Measurements from ENCODE around the gene UBR4. TPM values are rescaled to one million over a fixed set of nuclear protein-coding genes. Genes with fewer than 3 reads are reported as not detected.

Gene UBR4
- polyA plus RNA-seq, 1 experiment, result 80.0 TPM

GRCh38 chr1:19157653-19158052, 52.4 kb downstream of the UBR4 start:
- Histone ChIP-seq H3K27me3 (ENCODE audit: control insufficient read depth, insufficient read depth, low read length) (no peaks in the 10 kb centered on the region), H3K4me3 (ENCODE audit: low read depth, low read length) (no peak overlapping the region), H3K36me3 (ENCODE audit: control insufficient read depth, insufficient read depth, low read length) (peaks cover 50% of the 10 kb centered on the region)
- ChIA-PET POLR2A (no interaction called here), CTCF (interaction anchor here (0.6 kb wide), 1 partner anchor 52 kb away, joined by 3 read pairs; no protein-coding TSS in a partner anchor)
- no peak for DNase-seq (ENCODE audit: low read depth)
- TF ChIP-seq CTCF (IDR thresholded peaks at IDR 0.05; ENCODE audit: insufficient read depth, low read depth, low read length), result no peak

GRCh38 chr1:19156676-19157075, 53.4 kb downstream of the UBR4 start:
- ChIA-PET CTCF (interaction anchor here (0.9 kb wide), 1 partner anchor 8 kb away, joined by 3 read pairs; no protein-coding TSS in a partner anchor), POLR2A (no interaction called here)
- no peak for TF ChIP-seq CTCF (IDR thresholded peaks at IDR 0.05; ENCODE audit: insufficient read depth, low read depth, low read length)
- Histone ChIP-seq H3K4me3 (ENCODE audit: low read depth, low read length) (no peak overlapping the region), H3K27me3 (ENCODE audit: control insufficient read depth, insufficient read depth, low read length) (no peaks in the 10 kb centered on the region), H3K36me3 (ENCODE audit: control insufficient read depth, insufficient read depth, low read length) (peaks cover 47% of the 10 kb centered on the region)
- no peak for DNase-seq (ENCODE audit: low read depth)

DNA sequence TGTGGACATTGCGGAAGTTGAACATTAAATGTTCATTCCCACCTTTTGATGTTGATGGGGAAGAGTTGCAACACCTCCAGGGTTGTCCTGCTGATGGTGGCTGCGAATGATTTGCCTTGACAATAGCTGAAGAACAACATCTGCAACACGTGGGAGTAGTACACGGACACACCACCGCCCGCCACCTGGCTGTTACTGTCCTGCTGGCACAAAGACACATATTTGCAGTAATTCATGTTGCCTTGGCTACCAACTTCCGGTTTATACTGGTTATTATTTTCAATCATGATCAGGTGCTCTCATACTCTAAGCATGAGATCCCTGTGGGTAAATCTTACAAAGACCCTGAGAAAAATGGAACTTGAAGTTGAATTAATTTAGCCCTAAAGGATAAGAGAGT, 55.2 kb downstream of the UBR4 start:
- Histone ChIP-seq H3K27me3 (ENCODE audit: control insufficient read depth, insufficient read depth, low read length) (no peaks in the 10 kb centered on the region), H3K4me3 (ENCODE audit: low read depth, low read length) (no peak overlapping the region), H3K36me3 (ENCODE audit: control insufficient read depth, insufficient read depth, low read length) (peaks cover 49% of the 10 kb centered on the region)
- CTCF ChIA-PET, result no interaction called here
- POLR2A ChIA-PET, result no interaction called here
- no peak for TF ChIP-seq CTCF (IDR thresholded peaks at IDR 0.05; ENCODE audit: insufficient read depth, low read depth, low read length)
- DNase-seq (ENCODE audit: low read depth), result no peak

DNA sequence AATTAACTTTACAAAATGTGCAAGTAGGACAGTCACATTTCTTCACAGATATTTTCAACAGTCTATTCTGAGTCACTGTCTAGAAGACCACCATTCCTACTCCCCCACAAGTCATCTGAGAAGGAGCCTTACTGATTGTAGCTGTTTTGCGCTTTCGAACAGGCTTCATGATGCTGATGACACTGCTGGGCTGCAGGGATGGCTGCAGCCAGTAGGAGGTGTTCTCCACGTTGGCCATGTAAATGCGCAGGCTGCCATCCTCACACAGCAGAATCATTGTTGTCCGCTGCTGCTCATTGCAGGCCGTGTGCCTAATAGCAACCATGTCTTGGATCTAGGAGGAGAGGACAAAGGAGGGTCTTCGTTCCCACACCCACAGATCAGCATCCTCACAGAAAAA, 56.9 kb downstream of the UBR4 start:
- Histone ChIP-seq H3K27me3 (ENCODE audit: control insufficient read depth, insufficient read depth, low read length) (no peaks in the 10 kb centered on the region), H3K4me3 (ENCODE audit: low read depth, low read length) (no peak overlapping the region), H3K36me3 (ENCODE audit: control insufficient read depth, insufficient read depth, low read length) (peaks cover 56% of the 10 kb centered on the region)
- CTCF ChIA-PET, result interaction anchor here (0.6 to 1.8 kb wide), 2 partner anchors 10 to 37 kb away, joined by 3 to 5 read pairs; no protein-coding TSS in a partner anchor
- no peak for DNase-seq (ENCODE audit: low read depth)
- POLR2A ChIA-PET, result no interaction called here
- no peak for TF ChIP-seq CTCF (IDR thresholded peaks at IDR 0.05; ENCODE audit: insufficient read depth, low read depth, low read length)

DNA sequence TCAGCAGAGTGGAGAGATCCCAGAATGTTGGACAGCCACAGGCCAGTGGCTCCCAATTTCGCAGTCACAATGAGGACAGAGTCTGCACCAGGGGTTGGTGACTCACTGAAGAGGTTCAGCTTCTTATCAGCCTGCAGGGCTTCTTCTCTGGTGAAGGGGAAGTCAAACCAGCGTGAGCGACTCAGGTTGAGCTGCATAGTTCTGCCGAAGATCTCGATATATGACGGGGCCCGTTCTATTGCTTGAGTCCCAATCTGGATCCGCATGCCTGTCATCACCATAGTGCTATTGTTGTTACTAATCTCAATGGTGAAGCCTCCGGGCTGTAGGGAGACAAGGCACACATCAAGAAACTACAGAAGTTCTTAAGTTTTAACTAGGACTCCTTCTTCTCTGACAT, 58.5 kb downstream of the UBR4 start:
- Histone ChIP-seq H3K4me3 (ENCODE audit: low read depth, low read length) (no peak overlapping the region), H3K27me3 (ENCODE audit: control insufficient read depth, insufficient read depth, low read length) (no peaks in the 10 kb centered on the region), H3K36me3 (ENCODE audit: control insufficient read depth, insufficient read depth, low read length) (peaks cover 61% of the 10 kb centered on the region)
- DNase-seq (ENCODE audit: low read depth), result no peak
- ChIA-PET POLR2A (no interaction called here), CTCF (no interaction called here)
- TF ChIP-seq CTCF (IDR thresholded peaks at IDR 0.05; ENCODE audit: insufficient read depth, low read depth, low read length), result no peak

All from BJ (cell line).